ENCODE data around the gene IGSF11. TPM values are rescaled to one million over a fixed set of nuclear protein-coding genes. Genes with fewer than 3 reads are reported as not detected.

IGSF11 gene
- total RNA-seq, 1 experiment from 2014 or later = not detected

GRCh38 chr3:118955914-118956556, 78.6 kb downstream of the IGSF11 start:
- H3K27me3 Mint-ChIP-seq (ENCODE audit: insufficient read depth, unreplicated experiment) = peaks cover 18% of the 10 kb centered on the region
- CTCF ChIA-PET = interaction anchor here (0.5 to 1.8 kb wide), 5 partner anchors 23 to 1761 kb away, joined by 4 to 8 read pairs (median 6); partner anchors contain the start of gene IGSF11
- POLR2A ChIA-PET = no interaction called here

GRCh38 chr3:118951089-118951488, 83.6 kb downstream of the IGSF11 start:
- no peak overlapping the region for H3K27ac Mint-ChIP-seq (ENCODE audit: low read depth, unreplicated experiment)
- no peak for DNase-seq (ENCODE audit: unreplicated experiment)
- H3K9me3 Mint-ChIP-seq (ENCODE audit: unreplicated experiment) = peaks cover 4% of the 10 kb centered on the region
- ChIA-PET POLR2A (interaction anchor here (0.6 to 0.8 kb wide), 2 partner anchors 18 to 95 kb away, joined by 3 read pairs; no protein-coding TSS in a partner anchor), CTCF (interaction anchor here (0.6 to 0.8 kb wide), 2 partner anchors 21 to 78 kb away, joined by 3 read pairs; no protein-coding TSS in a partner anchor)
- BruUV-seq (replicated peaks) = no TSS peak
- intact Hi-C loops (cut with micrococcal nuclease) = no loop called here
- H3K4me3 Mint-ChIP-seq (ENCODE audit: unreplicated experiment) = no peak overlapping the region
- TF ChIP-seq CTCF (IDR thresholded peaks at IDR 0.05; ENCODE audit: unreplicated experiment) = no peak
- H3K27me3 Mint-ChIP-seq (ENCODE audit: insufficient read depth, unreplicated experiment) = peaks cover 7% of the 10 kb centered on the region
- H3K36me3 Mint-ChIP-seq (ENCODE audit: insufficient read depth, unreplicated experiment) = no peaks in the 10 kb centered on the region
- H3K4me1 Mint-ChIP-seq (ENCODE audit: insufficient read depth, unreplicated experiment) = no peaks in the 10 kb centered on the region

More at GRCh38 chr3:118955914-118956556, 78.6 kb downstream of the IGSF11 start:
- Mint-ChIP-seq H3K36me3 (ENCODE audit: insufficient read depth, unreplicated experiment) (no peaks in the 10 kb centered on the region), H3K27ac (ENCODE audit: low read depth, unreplicated experiment) (no peak overlapping the region), H3K9me3 (ENCODE audit: unreplicated experiment) (peaks cover 6% of the 10 kb centered on the region), H3K4me3 (ENCODE audit: unreplicated experiment) (no peak overlapping the region), H3K4me1 (ENCODE audit: insufficient read depth, unreplicated experiment) (no peaks in the 10 kb centered on the region)
- TF ChIP-seq CTCF (IDR thresholded peaks at IDR 0.05; ENCODE audit: unreplicated experiment) = no peak
- DNase-seq (ENCODE audit: unreplicated experiment) = no peak
- BruUV-seq (replicated peaks) = no TSS peak
- intact Hi-C loops (cut with micrococcal nuclease) = no loop called here

- Mint-ChIP-seq H3K9me3 (ENCODE audit: unreplicated experiment) (no peaks in the 10 kb centered on the region), H3K27me3 (ENCODE audit: insufficient read depth, unreplicated experiment) (no peaks in the 10 kb centered on the region), H3K4me1 (ENCODE audit: insufficient read depth, unreplicated experiment) (peaks cover 5% of the 10 kb centered on the region), H3K36me3 (ENCODE audit: insufficient read depth, unreplicated experiment) (no peaks in the 10 kb centered on the region), H3K27ac (ENCODE audit: low read depth, unreplicated experiment) (no peak overlapping the region), H3K4me3 (ENCODE audit: unreplicated experiment) (no peak overlapping the region)
- intact Hi-C loops (cut with micrococcal nuclease) = no loop called here
- CTCF ChIA-PET = interaction anchor here (0.7 kb wide), 1 partner anchor 65 kb away, joined by 4 read pairs; no protein-coding TSS in a partner anchor
- no peak for DNase-seq (ENCODE audit: unreplicated experiment)
- TF ChIP-seq CTCF (IDR thresholded peaks at IDR 0.05; ENCODE audit: unreplicated experiment) = no peak
- BruUV-seq (replicated peaks) = no TSS peak
- POLR2A ChIA-PET = interaction anchor here (1.6 kb wide), 1 partner anchor 11 kb away, joined by 4 read pairs; no protein-coding TSS in a partner anchor
Observed at GRCh38 chr3:118949113-118949760, 85.4 kb downstream of the IGSF11 start.

GRCh38 chr3:118948146-118948545, 86.5 kb downstream of the IGSF11 start:
- peaks cover 6% of the 10 kb centered on the region for H3K4me1 Mint-ChIP-seq (ENCODE audit: insufficient read depth, unreplicated experiment)
- no peaks in the 10 kb centered on the region for H3K27me3 Mint-ChIP-seq (ENCODE audit: insufficient read depth, unreplicated experiment)
- no TSS peak for BruUV-seq (replicated peaks)
- H3K4me3 Mint-ChIP-seq (ENCODE audit: unreplicated experiment) = no peak overlapping the region
- DNase-seq (ENCODE audit: unreplicated experiment) = no peak
- CTCF ChIA-PET = no interaction called here
- POLR2A ChIA-PET = no interaction called here
- intact Hi-C loops (cut with micrococcal nuclease) = no loop called here
- no peaks in the 10 kb centered on the region for H3K9me3 Mint-ChIP-seq (ENCODE audit: unreplicated experiment)
- H3K36me3 Mint-ChIP-seq (ENCODE audit: insufficient read depth, unreplicated experiment) = no peaks in the 10 kb centered on the region
- H3K27ac Mint-ChIP-seq (ENCODE audit: low read depth, unreplicated experiment) = no peak overlapping the region
- TF ChIP-seq CTCF (IDR thresholded peaks at IDR 0.05; ENCODE audit: unreplicated experiment) = no peak

All from MCF 10A (cell line).